ENCODE measurements around the gene FRMD4A.
"Not testable (repeated sequence)": the region's sequence is repeated elsewhere in the genome, so short reads cannot be mapped to it uniquely, and the experiment has no call there.

DNA sequence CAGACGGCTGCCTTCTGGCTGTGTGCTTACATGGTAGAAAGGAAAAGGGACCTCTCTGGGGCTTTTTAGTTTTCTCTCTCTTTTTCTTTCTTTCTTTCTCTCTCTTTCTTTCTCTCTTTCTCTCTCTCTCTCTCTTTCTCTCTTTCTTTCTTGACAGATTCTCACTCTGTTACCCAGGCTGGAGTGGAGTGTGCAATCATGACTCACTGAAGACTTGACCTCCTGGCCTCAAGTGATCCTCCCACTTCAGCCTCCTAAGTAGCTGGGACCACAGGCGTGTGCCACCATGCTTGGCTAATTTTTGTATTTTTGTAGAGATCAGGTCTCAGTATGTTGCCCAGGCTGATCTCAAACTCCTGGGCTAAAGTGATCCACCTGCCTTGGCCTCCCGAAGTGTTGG lies 409.6 kb downstream of the FRMD4A start:
- not testable (repeated sequence) for TF ChIP-seq CTCF (IDR thresholded peaks at IDR 0.05 in 4 of 5, conservative IDR thresholded peaks at IDR 0.05 in 1 of 5); POLR2A (IDR thresholded peaks at IDR 0.05)
